ENCODE results near the gene ESRRA. TPM values are rescaled to one million over a fixed set of nuclear protein-coding genes. Genes with fewer than 3 reads are reported as not detected.

ESRRA gene
- total and polyA plus RNA-seq, 9 of the 15 experiments (the other 6 are each of a cell fraction or from before 2014, with no cell fraction given), result 0.27 to 89.7 (median 23.7) TPM

- TF ChIP-seq ZNF592 (IDR thresholded peaks at IDR 0.05) (0 out of 2 replicates have a peak, but pooled peaks have one; percentile 70), TBL1XR1 (IDR thresholded peaks at IDR 0.05; ENCODE audit: low read length in 2 of 2) (no peak), TAF1 (IDR thresholded peaks at IDR 0.05; ENCODE audit: control insufficient read depth, extremely low read depth, insufficient read depth, low read length, severe bottlenecking) (peak; percentile 35), FOXK1 (CRISPR knock-in tag; IDR thresholded peaks at IDR 0.05; ENCODE audit: borderline replicate concordance) (0 out of 2 replicates have a peak, but pooled peaks have one; percentile 22), GTF2E2 (tag; IDR thresholded peaks at IDR 0.05) (peak; percentile 53; the same call in 1 of the 2 replicates), GABPB1 (CRISPR knock-in tag; IDR thresholded peaks at IDR 0.05) (peak; percentile 51; the same call in 1 of the 2 replicates), TFAM (CRISPR knock-in tag; conservative IDR thresholded peaks at IDR 0.05) (no peak), SRSF3 (IDR thresholded peaks at IDR 0.05; ENCODE audit: insufficient read depth, low read length) (peak; percentile 45; the same call in 1 of the 2 replicates), KDM5B (IDR thresholded peaks at IDR 0.05; ENCODE audit: insufficient replicate concordance, low read depth, low read length) (peak; percentile 37), NKRF (IDR thresholded peaks at IDR 0.05; ENCODE audit: borderline replicate concordance) (peak; percentile 44; the same call in 1 of the 2 replicates), ILF3 (IDR thresholded peaks at IDR 0.05; ENCODE audit: borderline replicate concordance) (peak; percentile 25; the same call in 1 of the 2 replicates), ZC3H11A (IDR thresholded peaks at IDR 0.05; ENCODE audit: low read depth, low read length) (no peak), ZNF707 (CRISPR knock-in tag; conservative IDR thresholded peaks at IDR 0.05) (no peak), ZNF830 (CRISPR knock-in tag; IDR thresholded peaks at IDR 0.05) (0 out of 2 replicates have a peak, but pooled peaks have one; percentile 18), SFPQ (IDR thresholded peaks at IDR 0.05; ENCODE audit: low read depth, low read length) (no peak), ZNF436 (CRISPR knock-in tag; IDR thresholded peaks at IDR 0.05) (peak; percentile 99), SIN3B (IDR thresholded peaks at IDR 0.05; ENCODE audit: low read depth) (0 out of 2 replicates have a peak, but pooled peaks have one; percentile 10), TAF15 (IDR thresholded peaks at IDR 0.05; ENCODE audit: low read depth, low read length) (no peak), NFATC3 (IDR thresholded peaks at IDR 0.05) (no peak)
Observed at GRCh38 chr11:64268893-64269539, 36.3 kb upstream of the ESRRA start (continued).
